Right lobe of liver (tissue), 4 donors: ENCODE data around the gene PHF14.

Source experiments
- CTCF ChIP-seq, 4 donors: fragments of 200-600 bp in 3 of 4; fragments of 450-650 bp in 1 of 4; IDR thresholded peaks; one replicate each; pipeline versions ENCODE4 v1.5.1 to v1.8.0; 2016 to 2022; ENCODE audit warnings: antibody characterized with exemption in 4 of 4, mild to moderate bottlenecking in 2 of 4
- POLR2A ChIP-seq: fragments of 450-650 bp; IDR thresholded peaks from one replicate; pipeline ENCODE4 v1.6.1; 2017; ENCODE audit warnings: antibody characterized with exemption, mild to moderate bottlenecking
- donor health status: DM: no; HTN: no; CAD: no.
- donor health status: DM: no; HTN: no; CAD: no.
- donor health status: DM: no; HTN: yes; CAD: no.

DNA sequence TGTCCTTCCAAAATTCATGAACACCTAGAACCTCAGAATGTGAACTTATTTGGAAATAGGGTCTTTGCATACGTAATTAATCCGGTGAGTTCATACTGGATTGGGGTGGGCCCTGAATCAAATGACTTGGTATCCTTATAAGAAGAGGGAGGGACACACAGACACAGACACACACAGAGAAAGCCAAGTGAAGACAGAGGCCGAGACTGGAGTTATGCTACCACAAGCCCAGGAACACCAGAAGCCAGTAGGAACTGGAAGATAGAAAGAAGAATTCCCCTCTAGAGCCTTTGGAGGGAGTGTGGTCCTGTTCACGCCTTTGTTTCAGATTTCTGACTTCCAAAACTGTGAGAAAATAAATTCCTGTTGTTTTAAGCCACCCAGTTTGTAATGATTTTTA lies 17.1 kb upstream of the PHF14 start:
- no peak for TF ChIP-seq CTCF (IDR thresholded peaks at IDR 0.05)
- TF ChIP-seq POLR2A: no peak
